Esophagus mucosa (tissue), 1 donor: Measurements from ENCODE around the gene TASP1. TPM values are rescaled to one million over a fixed set of nuclear protein-coding genes. Genes with fewer than 3 reads are reported as not detected.
"Not testable (repeated sequence)": the region's sequence is repeated elsewhere in the genome, so short reads cannot be mapped to it uniquely, and the experiment has no call there.

Experiments used
- ATAC-seq: fragments of 200-7000 bp; cut with Tn5 transposase; one replicate; pipeline ENCODE4 v1.9.1; 2020
- total RNA-seq: library from RNA; stranded (reverse); gene quantifications from one replicate; pipeline ENCODE4 v1.2.4, GENCODE V29; 2023
- donor health status: DM: yes; HTN: yes; CAD: no.

The TASP1 gene
- total RNA-seq, 1 donor from 2014 or later: 6.5 TPM

- no peak for ATAC-seq
Observed at GRCh38 chr20:13648291-13649228, 9.8 kb upstream of the TASP1 start.

DNA sequence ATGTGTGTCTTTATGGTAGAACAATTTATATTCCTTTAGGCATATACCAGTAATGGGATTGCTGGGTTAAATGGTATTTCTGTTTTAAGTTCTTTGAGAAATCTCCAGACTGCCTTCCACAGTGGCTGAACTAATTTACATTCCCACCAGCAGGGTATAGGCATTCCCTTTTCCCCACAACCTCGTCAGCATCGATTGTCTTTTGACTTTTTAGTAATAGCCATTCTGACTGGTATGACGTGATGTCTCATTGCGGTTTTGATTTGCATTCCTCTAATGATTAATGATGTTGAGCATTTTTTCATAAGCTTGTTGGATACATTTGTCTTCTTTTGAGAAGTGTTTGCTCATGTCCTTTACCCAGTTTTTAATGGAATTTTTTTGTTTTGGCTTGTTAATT is 5.3 kb upstream of the TASP1 start:
- ATAC-seq: no peak

- peak; percentile 20 for ATAC-seq
Observed at GRCh38 chr20:13639150-13639497, 392 bp upstream of the TASP1 start.

GRCh38 chr20:13638162-13638495 is 603 bp downstream of the TASP1 start:
- no peak for ATAC-seq

DNA sequence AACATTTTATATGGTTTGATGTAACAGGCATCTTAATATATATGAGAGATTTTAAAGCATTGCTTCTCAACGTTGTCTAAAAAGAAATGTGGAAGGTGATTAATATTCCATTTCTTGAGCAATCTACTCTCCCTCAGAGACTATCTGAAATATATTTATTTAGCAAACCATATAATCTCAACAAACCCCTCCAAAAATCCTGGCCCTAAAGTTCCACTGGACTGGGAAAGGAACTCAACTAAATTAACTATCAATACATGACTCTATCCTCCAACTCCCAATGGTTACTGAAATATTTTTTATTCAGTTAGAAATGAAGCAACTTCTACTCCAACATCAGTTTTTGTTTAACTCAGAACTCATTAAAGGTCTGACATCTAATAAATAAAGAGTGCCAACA is 6.3 kb downstream of the TASP1 start:
- ATAC-seq: no peak

DNA sequence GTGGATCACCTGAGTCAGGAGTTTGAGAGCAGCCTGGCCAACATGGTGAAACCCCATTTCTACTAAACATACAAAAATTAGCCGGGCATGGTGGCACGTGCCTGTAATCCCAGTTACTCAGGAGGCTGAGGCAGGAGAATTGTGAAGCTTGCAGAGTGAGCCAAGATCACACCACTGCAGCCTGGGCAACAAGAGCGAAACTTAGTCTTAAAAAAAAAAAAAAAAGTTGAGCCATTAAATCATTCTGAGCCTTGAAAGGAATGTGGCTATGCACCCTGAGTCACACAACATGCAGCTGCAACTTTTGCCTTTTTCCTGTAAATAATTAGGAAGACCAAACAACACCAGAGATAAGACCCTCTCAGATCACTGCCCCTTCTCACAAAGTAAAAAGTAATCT is 11.2 kb downstream of the TASP1 start:
- ATAC-seq: peak; percentile 52

- no peak for ATAC-seq
Observed at GRCh38 chr20:13626724-13627123, 12.0 kb downstream of the TASP1 start.

DNA sequence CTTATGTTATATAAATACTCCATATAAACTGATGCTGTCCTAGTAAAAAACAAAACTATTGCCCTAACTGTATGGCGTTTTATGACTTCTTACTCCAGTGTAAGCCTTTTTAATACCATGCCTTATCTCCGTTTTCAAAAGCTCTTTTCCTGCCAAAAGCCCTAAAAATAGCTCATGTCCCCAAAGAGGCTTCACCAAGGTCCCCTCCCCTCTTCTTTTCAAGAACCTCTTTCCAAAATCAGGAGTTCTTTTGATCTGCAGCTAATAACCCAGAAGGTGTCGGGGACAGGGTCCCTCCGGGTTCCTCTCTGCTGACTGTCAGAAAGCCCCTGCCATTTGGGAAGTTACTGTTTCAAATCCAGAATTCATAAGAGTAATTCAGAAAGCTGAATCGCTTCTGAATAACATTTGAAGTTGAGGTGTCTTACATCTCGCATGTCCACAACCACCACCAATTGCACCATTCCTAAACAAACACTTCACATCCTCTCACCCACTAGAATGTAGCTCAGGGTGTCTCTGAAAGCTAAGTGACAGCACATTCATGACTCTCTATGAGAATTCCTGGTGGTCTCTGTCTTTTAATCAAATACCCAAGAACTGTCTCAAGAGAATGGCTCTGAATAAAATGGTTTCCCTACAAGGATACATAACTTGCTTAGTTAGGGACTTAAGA is 13.3 kb downstream of the TASP1 start:
- ATAC-seq: no peak

- not testable (repeated sequence) for ATAC-seq
Observed at GRCh38 chr20:13619415-13619814, 19.3 kb downstream of the TASP1 start.

DNA sequence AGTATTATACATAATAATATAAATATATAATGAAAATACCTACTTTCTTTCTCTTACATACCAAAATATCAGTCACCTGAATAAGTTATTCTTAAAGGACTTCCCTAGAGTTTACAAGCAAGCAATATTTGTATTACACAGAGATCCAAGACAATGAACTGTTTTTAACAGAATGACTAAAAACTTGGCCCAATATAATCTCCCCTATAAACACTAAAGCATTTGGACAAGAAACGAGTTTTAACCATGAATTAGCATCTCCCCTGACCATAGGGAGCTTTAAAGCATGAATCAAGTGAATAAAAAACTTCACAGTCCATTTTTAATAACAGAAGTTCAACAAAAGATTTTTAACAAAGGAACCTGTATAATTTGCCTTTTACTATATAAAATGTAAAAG is 20.3 kb downstream of the TASP1 start:
- ATAC-seq: not testable (repeated sequence)

DNA sequence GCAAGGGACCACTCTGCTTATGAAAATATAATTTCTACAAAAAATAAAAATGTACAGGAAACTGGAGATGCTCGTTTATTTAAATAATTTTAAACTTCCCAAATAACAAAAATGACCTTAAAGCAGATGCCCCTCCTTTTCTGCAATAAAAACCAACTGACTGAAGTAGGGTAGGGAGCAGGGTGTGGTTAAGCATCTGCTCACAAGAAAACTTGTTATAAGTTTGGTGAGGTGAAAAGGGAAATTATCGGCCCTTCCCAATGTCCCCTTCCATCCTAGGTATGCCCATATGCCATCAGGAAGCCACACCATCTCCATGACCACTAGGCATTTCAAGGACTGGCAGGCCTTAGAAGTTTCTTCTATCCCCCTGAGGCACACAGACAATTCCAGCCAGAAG is 21.1 kb downstream of the TASP1 start:
- ATAC-seq: not testable (repeated sequence)

DNA sequence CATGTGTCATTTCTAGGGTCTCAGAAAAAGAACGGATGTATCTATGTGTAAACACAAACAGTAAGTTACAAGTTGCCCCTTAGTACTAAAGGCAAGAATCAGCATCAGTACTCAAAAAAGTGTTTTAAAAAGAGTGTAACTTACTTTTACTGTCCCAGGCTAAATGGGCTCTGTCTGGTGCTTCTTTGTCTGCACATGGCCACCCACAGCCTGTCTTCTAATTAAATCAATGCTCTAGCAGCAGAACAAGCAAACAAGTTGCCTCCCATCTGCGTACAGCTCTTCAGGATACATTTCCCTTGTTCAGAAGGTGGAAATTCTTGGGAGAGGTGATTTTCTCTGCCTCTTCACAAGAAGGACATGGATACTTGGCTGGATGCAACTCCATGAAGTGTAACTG is 22.0 kb downstream of the TASP1 start:
- not testable (repeated sequence) for ATAC-seq

DNA sequence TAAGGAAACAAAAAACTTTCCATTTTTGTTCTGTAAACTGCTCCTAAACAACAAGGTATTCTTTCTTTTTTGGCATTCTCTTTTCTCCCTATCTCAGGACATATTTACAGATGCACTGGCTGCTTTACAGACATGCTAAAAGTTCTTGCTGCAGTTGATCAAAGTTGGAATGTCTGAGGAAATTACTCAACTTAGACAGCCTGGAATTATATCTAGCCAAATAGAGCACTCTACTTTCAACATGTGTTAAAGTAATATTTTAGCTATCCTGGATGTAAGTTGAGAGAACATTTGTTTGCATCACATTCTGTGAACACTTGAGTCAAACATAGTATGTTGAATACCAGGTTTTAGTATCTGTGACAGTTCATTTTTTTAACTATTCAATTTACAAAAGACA is 24.8 kb downstream of the TASP1 start:
- ATAC-seq: no peak

- ATAC-seq: no peak
Observed at GRCh38 chr20:13611611-13612125, 27.1 kb downstream of the TASP1 start.

DNA sequence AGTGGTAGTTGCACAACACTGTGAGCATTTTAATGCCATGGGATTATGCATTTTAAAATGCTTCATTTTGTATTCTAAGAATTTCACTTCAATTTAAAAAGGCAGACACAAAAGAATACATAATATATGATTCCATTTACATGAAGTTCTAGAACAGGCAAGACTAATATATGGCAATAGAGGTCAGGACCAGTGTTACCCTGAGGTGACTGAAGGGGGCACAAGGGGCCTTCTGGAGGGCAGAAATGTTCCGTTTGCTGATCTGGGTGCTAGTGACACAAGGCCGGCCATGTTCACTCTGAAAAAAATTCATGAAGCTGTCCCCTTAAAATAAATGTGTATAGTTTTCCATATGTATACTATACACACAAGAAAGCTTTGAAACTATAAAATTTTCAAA is 28.5 kb downstream of the TASP1 start:
- no peak for ATAC-seq

GRCh38 chr20:13608066-13608465 is 30.7 kb downstream of the TASP1 start:
- ATAC-seq: no peak

GRCh38 chr20:13593423-13593822 is 45.3 kb downstream of the TASP1 start:
- not testable (repeated sequence) for ATAC-seq

DNA sequence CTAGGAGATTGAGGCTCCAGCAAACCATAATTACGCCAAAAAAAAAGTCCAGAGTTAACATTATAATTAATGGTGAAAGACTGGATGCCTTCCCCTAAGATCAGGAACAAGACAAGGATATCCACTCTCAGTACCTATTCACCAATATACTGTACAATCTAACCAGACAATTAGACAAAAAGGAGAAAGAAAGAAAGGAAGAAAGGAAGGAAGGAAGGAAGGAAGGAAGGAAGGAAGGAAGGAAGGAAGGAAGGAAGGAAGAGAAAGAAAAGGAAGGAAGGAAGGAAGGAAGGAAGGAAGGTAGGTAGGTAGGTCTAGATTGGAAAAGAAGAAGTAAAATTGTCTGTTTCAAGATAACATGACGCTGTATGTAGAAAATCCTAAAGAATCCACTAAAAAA is 50.7 kb downstream of the TASP1 start:
- ATAC-seq: no peak

DNA sequence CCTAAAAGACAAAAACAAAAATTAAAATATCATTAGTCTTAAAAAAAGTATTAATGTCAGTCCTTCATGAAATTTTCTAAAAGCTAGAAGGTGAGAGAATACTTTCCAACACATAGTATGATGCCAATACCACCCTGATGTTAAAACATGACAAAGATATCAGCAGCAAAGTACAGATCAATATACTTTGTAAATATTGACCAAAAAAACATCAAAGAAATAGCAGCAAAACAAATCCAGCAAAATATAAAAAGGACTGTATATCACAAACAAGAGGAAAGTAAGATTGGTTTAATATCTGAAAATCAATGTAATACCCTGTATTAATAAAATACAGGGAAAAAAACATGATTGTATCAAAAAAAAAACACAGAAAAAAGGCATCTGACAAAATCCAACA is 51.4 kb downstream of the TASP1 start:
- ATAC-seq: no peak

GRCh38 chr20:13586133-13586532 is 52.6 kb downstream of the TASP1 start:
- ATAC-seq: no peak

- ATAC-seq: no peak
Observed at GRCh38 chr20:13581451-13581850, 57.3 kb downstream of the TASP1 start.

DNA sequence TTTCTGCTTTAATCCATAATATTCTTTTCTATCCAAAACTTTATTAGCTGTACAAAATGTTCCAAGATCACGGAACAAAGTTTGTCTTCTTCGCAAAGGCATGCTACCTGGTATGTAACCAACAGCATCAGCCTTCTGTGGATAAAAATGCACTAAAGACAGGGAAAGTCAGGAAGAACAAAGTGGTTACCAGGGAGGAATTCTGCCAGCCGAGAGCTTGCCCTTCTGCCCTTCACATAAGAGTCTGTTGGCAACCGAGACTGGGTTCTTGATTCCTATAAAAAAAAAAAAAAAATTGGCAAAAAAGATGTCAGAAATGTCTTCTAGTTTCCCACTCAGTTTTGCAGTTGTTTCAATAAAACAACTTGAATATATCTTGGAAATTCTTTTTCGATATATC is 58.0 kb downstream of the TASP1 start:
- no peak for ATAC-seq

DNA sequence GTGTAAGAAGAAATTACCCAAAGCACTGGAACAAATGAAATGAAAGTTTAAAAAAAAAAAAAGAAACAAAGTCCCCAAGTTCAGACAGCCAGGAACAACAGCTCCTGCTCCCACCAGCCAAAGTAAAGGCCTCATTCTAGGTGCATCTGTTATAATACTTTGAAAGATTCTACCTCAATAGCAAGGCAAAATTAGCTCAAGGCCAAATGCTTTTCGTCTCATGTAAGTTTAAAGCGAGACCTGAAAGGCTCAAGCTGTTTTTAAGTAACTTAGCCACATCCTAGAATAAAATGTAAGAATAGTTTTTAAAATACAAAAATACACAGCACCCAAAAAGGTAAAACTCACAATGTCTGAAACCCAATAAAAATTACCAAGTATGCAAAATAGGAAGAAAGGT is 64.7 kb downstream of the TASP1 start:
- no peak for ATAC-seq

GRCh38 chr20:13571662-13572061 is 67.1 kb downstream of the TASP1 start:
- ATAC-seq: no peak
